Measurements from ENCODE around the gene LRFN2.

The LRFN2 gene

DNA sequence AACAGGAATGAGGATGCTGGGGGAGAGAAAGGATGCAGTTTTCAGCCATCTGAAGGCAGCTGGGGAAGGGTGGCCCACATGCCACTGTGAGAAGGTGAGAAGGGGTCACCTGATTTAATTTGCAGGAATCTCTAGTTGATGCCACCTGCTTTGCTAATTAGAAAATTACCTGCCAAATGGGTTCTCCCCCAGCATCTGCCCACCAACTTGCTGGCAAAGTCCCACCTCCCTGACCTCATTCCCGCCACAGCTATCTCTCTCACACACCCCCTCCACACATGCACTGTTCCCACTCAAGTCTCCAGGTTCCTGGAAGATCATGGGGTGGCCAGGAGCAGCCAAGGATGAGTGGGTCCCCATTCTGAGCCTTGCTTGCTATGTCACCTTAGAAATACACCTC, 70.7 kb downstream of the LRFN2 start:
- DNase-seq (ENCODE audit: low read depth): no peak

DNA sequence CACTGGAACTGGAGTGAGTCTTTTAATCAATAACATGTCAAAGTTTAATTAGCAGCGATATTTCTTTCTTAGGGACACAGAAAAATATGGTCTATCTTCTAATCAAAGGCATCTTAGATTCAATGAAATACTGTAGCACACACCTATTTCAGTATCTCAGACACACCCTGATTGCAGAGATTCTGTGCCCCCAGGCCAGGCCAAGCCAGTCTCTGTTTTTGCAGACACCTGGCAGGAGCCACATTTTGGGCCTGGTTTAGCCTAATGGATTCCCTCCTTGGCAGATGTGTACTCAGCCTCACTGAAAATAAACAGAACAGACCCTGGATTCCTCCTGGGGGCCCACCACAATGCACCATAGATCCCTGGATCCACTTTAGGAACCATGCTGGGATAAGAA, 74.8 kb downstream of the LRFN2 start:
- no peak for DNase-seq (ENCODE audit: low read depth)

DNA sequence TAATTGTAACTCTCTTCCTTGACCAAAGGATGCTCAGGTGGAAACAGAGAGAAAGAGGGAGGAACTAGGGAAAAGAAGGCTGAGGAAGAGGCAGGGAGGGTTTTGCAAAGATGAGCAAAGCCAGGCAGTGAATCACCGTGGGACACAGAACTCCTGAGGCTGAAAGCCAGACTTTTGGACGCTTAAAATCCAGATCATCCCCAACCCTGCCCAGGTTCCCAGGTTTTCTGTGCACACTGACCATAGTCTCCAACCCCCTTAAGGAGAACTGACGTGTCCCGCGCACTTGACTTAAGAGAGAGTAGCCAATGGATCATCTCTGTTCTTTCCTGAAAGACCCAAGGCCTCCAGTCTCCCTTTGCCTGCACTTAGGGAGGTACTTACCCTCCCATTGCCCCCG, 75.3 kb downstream of the LRFN2 start:
- no peak for DNase-seq (ENCODE audit: low read depth)

DNA sequence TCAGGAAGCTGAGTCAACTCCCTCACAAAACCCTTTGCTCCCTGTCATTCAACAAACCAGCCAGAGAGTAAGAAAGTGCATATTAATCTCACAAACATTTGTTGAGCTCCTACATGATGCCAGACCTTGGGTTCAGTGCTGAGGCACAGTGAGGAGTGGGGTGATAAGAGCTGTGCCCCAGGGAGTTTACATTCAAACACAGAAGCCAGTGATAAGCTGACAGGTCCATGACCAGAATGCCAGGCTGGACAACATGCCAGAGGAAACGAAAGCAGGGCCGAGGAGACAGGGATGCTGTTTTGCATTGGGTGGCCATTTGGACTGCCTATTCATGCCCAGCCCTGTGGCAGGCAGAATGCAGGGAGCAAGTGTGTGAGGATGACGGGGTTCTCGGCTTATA, 76.7 kb downstream of the LRFN2 start:
- no peak for DNase-seq (ENCODE audit: low read depth)

DNA sequence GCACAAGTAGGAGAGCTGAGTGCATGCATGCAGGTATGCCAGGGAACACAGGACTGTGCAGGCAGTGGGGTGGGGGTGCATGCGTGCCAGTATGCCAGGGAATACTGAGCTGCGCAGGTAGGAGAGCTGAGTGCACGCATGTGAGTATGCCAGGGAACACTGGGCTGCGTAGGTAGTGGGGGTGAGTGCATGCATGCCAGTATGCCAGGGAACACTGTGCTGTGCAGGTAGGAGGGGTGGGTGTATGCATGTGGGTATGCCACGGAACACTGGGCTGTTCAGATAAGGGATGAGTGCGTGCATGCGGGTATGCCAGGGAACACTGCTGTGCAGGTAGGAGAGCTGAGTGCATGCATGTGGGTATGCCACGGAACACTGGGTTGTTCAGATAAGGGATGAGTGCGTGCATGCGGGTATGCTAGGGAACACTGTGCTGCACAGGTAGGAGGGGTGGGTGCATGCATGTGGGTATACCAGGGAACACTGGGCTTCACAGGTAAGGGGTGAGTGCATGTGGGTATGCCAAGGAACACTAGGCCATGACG, 77.4 kb downstream of the LRFN2 start:
- DNase-seq (ENCODE audit: low read depth): no peak

DNA sequence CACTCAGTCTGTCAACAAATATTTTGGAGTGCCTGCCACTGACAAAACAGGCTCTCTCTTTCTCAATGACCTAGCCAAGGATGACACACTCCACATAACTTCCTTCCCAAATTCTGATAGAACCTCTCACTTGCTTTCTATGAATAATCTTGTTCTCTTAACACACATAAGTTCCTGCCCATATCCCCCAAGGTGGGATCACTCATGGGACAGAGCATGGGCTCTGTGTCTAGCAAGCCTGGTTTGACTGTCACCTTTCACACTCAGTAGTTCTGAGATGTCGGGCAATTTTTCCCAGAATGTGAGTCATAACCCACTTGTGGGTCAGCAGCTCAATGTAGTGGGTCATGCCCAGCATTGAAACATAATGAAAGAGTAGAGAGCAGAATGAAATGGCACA, 78.1 kb downstream of the LRFN2 start:
- no peak for DNase-seq (ENCODE audit: low read depth)

DNA sequence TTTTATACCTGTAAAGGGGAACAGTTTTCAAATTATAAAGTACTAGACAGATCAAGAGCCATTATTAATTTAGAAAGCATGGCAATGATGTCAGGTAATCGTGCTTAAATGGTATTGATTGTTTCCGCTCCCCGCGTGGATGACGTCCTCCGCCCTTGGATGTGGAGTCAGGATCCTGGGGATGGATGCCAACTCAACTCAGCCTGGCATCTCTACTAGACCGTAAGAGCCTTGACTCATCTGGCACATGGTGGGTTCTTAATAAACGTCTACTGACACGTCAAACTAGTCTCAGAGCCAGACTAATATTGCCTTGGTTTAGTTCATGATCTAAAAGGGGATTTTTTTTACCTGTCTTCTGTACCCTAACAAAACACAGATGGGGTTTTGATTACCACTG, 80.2 kb downstream of the LRFN2 start:
- DNase-seq (ENCODE audit: low read depth): no peak

DNA sequence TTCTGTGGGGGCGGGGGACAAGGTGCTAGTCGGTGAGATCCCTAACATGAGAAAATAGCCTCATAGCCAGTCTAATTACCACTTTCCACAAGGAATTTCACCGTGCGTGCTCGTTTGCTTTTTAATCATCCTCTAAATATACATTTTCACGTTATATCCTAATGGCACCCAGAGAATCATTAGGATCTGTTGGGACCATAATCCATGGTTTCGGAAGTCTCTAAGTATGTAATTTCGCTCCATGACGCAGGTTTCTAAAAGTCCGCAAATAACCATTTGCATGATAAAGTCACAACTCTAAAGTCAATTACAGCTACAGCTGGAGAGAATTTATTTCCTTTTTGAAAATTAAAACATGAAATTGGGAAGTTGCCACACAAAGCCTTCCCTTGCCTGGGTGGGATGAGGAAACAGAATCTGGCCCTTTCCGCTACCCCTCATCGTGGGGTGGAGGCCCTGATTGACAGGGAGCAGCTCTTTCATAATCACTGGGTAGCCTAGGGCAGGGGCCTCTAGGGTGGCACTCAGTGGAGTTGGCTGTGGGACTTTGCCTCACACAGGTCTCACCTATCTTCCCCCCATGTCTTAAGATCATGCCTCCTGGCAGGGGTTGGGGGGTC, 81.9 kb downstream of the LRFN2 start:
- no peak for DNase-seq (ENCODE audit: low read depth)

DNA sequence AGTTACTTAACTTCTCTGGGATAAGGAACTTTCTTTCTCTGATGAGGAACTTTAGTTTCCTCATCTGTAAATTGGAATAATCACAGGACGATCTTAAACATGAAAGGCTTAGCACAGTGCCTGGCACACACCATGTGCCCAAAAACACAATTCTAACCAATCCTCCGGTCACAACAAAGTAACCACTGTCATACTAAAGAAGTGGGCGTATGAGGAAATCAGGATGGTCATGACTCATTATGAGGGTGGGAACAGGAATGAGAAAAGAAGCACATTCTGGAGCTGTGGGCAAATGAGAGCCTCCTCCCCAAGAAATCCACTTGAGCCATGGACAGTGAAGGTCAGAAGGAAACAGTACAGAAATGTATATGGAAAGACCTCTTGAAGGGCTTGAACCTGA, 82.9 kb downstream of the LRFN2 start:
- DNase-seq (ENCODE audit: low read depth): no peak

DNA sequence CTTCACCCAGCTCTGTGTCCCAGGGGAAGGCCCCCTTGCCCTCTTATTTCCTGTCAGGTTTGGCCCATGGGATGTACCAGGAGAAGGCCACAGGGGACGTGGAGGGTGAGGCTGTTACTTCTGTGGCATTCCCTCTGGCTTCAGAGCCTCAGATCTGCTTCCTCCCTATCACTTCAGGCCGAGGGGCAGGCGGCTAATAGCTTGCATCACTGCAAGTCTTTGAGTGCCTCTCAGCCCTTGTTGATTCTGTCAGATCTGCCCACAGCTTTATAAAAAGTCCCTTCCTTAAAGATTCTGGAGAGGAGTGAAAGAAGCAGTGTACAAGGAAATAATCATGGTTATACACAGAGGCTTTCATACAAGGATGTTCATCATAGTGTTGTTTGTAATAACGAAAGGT, 86.9 kb downstream of the LRFN2 start:
- no peak for DNase-seq (ENCODE audit: low read depth)

DNA sequence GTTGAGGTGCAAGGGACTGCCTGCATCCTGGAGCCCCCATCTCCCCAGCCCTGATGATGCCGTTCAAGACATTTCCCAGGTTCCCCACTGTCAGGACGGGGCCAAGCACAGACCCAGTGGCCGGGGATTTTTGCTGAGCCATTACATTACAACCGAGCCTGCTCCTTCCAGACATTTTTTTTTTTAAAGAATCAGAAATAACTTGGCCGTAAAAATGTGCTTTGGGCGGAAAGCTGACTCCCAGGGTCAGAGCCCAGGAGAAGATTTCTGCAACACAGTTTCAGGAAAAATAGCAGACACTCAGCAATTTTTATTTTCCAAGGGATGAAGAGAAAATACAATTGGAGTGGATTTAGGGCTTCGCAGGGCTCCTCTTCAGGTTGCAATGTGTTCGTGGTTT, 87.9 kb downstream of the LRFN2 start:
- no peak for DNase-seq (ENCODE audit: low read depth)

DNA sequence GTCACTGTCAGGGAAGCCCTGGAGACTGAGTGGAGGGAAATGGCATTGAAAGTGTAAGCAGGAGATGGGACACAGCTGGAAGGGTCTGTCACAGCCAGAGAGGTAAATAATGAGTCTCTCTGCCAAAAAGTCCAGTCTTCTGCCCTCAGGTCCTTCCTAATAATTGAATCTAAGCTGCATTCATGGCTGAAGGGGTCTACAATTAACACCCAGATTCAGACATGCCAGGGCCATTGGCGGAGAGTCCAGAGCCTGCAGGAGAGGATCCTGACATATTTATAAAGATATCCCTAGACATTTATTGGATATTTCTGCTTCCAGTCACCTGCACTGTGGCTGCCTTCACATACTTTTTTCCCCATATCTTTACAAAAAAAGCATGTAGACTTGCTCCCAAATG, 89.0 kb downstream of the LRFN2 start:
- DNase-seq (ENCODE audit: low read depth): no peak

DNA sequence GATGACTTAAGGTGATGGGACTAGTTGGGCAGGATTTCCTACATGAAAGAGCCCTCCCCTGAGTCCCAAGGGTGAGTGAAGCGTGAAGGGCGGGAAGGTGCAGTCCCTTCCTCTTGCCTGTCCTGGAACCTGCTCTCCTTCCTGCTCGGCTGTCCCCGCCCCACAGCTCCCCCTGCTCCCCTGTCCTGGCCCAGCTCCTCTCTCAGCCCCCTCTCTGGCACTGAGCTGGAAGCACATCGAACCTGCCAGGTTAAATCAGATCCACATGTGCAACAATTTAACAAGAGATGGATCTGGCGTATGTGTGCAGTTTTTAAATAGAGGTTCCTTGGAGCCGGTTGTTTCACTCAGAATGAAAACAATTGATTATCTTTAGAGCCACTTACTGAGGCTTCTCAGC, 95.0 kb downstream of the LRFN2 start:
- DNase-seq (ENCODE audit: low read depth): no peak

DNA sequence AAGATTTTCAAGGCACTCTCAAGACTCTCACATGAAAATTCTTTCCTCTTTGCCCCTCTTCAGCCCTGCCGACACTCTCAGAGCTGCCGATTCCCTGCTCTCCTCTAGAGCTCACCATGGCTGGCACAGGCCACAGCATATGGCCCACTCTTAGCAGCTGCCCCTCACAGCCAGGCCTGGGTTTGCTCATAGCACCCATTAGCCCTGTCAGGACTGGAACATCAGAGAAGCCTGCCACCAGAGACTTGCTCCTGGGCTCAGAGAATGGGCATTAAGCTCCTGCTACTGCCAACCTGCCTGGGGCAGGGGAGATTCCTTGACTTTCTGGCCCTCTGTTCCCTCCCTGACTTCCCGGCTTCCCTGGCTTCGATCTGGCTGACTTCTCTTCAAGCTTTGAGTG, 96.7 kb downstream of the LRFN2 start:
- DNase-seq (ENCODE audit: low read depth): no peak

DNA sequence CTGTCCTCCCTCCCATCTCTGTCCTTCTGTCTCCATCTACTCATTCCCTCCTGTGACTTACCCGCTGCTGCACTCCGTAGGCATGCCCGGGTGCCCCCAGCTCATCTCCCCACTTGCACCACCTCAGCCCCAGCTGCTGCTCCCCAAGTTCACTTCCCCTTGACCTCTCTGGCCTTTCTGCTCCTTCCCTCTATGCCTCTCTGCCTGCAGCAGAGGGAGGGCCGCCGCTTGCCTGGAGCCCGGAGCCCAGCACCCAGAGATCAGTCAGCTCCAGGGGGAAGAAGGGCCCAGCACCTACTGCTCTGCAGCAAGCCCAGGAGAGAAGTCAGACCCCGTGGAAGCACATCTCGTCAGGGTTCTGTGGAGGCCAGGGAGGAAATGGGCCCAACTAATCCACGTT, 97.4 kb downstream of the LRFN2 start:
- no peak for DNase-seq (ENCODE audit: low read depth)

DNA sequence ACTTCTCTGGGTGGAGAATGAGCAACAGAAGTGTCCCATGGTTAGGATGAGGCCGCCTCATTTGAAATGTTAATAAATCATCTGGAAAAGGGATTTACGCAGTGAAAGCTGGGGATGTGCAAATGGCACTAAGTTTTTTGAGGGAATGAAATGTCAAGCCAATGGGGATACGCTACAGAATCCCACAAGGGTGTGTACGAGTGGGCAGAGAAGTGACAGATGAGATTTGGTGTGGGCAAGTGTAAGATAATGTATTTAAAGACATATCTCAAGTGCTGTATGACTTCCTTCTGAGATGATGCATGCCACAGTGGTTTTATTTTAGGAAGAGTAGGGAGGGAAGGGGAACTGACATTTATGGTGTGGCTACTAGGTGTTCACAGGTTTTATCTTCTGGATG, 100.6 kb downstream of the LRFN2 start:
- DNase-seq (ENCODE audit: low read depth): no peak

DNA sequence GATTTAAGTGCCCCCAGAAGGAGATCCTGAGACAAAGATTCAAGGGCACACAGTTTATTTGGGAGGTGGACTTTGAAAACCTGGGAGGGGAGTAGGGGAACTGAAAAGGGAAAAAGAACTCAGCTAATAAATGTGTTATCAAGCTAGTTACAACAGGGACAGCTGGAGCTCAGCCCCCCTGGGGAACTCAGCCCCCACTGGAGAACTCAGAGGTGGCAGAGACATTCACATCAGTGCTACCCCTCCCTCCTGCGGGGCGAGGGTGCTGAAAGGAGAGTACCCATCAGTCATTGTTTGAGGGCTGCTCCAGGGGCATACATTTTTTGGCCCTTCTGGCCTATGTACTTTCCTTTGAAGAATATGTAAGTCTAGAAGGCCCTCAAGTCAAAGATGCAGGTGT, 101.4 kb downstream of the LRFN2 start:
- DNase-seq (ENCODE audit: low read depth): no peak

DNA sequence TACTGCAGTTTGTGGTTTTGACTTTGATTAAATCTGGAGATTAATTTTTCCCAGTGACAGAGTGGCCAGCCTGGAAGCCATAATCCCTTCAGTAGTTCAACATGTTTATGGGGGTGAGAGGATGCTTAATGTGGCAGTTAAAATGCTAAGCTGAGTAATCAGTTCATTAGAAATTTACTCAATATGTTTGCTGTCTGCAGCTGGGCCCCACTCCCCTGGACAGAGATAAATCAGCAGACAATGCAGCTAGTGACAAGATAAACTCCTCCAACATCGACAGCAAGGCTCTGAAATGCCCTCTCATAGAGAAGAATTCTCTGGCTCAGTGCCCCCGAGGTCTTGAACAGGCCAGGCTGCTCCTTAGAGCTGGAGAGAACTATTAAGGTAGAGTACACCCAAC, 101.9 kb downstream of the LRFN2 start:
- no peak for DNase-seq (ENCODE audit: low read depth)

DNA sequence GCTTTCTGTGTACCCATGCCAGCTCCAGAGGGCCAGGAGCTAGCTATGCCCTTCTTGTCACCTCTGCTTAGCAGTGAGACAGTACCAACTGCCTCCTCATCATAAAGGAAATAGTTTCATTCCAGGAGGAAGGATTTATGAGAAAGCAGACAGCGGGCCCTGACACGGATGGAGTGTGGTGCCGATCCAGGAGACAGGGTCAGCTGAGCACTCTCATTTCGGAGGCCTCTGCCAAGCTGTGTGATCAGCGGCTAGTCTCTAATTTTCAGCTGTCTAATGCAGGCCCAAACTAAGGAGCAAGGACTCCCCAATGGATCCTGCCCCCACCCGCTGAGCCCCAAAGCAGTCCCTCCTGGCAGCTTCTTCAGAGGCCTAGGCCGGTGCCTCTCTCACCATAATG, 103.1 kb downstream of the LRFN2 start:
- DNase-seq (ENCODE audit: low read depth): no peak

DNA sequence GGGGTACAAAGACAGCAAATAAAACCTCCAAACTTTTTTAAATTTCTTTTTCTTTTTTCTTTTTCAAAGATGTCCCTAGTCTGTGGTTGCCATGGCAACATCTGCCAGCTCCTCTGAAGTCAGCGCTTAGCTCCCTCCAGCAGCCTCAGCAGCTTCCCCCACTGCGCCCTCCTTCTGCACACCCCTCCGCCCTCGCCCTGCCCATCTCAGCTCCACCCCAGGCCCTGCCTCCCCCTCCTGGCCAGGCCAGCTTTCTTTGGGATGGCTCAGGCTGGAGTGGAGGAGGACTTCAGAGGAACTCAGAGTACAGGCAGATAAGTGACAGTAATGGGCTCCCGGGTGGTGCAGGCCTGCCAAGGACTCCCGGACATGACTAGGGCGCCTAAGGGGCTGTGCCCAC, 104.6 kb downstream of the LRFN2 start:
- DNase-seq (ENCODE audit: low read depth): no peak

DNA sequence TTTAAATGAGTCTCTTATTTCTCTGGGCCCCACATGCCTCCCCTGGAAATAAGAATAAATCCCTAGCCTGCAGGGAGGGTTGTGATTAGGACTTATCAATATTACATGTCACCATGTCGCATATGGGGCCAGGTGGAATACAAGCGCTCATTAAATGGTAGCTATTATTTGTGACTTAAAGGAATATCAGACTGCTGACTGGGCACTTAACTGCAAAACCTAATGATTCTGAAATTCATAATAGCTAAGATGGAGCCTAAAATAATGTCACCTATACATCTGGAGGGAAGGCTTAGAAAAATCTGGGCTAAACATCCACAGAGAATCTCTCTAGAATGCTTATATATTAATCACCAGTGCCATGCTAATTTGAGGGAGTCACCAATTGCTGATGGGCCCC, 106.5 kb downstream of the LRFN2 start:
- DNase-seq (ENCODE audit: low read depth): no peak

DNA sequence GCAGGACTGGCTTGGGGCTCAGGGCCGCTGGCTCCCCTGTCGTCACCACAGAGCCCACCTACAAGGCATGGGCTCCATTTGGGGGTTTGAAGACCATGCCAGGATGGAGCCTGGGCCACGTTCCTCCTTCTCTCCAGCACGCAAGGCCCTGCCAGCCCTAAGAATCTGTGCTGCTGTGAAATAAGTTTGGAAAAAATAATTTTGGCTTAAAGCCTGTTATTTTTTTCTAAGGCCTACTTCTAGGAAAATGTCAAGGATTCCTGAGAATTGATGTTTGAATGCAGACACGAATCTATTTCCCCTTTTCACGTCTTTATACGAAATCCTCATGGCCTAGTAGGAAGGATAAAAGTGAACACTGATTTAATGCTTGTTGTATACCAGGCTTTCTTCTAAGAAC, 107.5 kb downstream of the LRFN2 start:
- no peak for DNase-seq (ENCODE audit: low read depth)

DNA sequence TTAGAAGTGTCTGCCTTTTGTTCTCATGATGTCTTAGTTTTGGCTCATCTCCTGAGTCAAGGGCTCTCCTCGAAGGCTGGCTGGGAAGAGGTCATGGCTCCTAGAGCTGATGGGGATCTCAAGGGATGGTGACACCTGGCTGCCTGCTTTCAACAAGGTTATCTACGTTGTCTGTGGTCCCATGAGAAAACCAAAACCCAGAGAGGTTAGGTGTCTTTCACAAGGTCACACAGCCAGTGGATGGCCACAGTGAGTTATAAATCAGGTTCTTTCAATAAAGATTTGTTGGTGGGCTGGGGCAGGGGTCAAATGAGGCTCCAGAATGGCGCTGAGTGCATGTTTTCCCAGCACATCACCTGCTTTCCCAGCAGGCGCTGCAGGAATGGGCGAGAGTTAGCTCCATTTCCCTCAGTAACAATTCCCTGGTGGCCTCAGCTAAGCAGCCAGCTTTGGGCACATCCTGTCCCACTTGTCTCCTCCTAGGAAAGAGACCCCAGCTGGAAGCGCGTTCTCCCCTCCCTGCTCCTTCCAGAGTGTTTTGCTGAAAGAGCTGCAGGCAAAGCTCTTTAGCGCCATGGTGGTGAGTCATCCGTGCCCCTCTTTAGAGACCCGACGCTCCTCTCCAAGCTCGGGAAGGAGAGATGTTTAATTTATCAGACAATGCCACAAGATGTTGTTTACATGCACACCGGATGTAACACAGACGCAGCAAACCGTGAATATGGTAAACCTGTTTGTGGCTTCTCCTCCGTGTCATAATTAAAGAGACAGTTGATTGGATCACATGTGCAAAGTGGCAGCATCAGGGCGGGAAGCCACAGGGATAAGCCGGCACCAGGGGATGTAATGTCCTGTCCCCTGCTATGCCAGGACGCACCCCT, 109.7 kb downstream of the LRFN2 start:
- no peak for DNase-seq (ENCODE audit: low read depth)

DNA sequence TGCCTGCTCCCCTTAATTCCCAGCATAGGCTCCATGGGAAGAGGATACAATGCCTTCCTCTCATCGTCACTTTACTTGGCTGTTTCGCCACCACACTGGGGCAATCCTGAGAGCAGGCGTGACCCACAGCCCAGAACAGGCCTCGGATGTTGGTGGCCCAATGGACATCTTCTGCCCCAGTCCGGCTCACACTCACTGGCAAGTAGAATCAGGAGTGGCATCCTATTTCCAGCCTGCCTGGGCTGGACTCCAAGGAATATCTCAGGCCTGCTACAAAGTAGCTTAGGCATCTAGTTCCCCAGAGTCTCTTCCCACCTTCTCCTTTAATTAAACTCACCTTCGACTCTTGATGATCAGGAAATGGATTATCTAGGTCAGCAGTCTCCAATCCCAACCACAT, 110.5 kb downstream of the LRFN2 start:
- no peak for DNase-seq (ENCODE audit: low read depth)

All from GM04503 (cell line).